DOHH2 (cell line): ENCODE measurements around the gene OGDHL.
"Not testable (repeated sequence)": the region's sequence is repeated elsewhere in the genome, so short reads cannot be mapped to it uniquely, and the experiment has no call there.

Experiments used
- H3F3A ChIP-seq: fragments of 200-600 bp; sonication (generic), shearing (Covaris generic); 2 replicates; pipeline ENCODE4 v1.6.0; 2016; ENCODE audit warnings: antibody characterized with exemption, mild to moderate bottlenecking; ENCODE audit not compliant: control insufficient read depth, insufficient read depth
- H3K27ac ChIP-seq: fragments of 200-600 bp; sonication (generic); 2 replicates; pipeline ENCODE4 v1.5.1; 2014; ENCODE audit warnings: low read depth, mild to moderate bottlenecking, low read length, moderate library complexity
- H3K27me3 ChIP-seq: fragments of 200-600 bp; sonication (generic); 2 replicates; pipeline ENCODE4 v1.6.1; 2014; ENCODE audit warnings: mild to moderate bottlenecking, low read length, mixed read lengths; ENCODE audit not compliant: control insufficient read depth
- H3K36me3 ChIP-seq: fragments of 200-600 bp; sonication (generic); 2 replicates; pipeline ENCODE4 v1.6.1; 2014; ENCODE audit warnings: mild to moderate bottlenecking, low read length, moderate library complexity, mixed read lengths; ENCODE audit not compliant: control insufficient read depth
- H3K4me1 ChIP-seq: fragments of 200-600 bp; sonication (generic); 2 replicates; pipeline ENCODE4 v1.6.1; 2014; ENCODE audit warnings: mild to moderate bottlenecking, low read length, mixed read lengths; ENCODE audit not compliant: control insufficient read depth
- H3K4me2 ChIP-seq: fragments of 200-600 bp; sonication (generic); 2 replicates; pipeline ENCODE4 v1.6.0; 2014; ENCODE audit warnings: mild to moderate bottlenecking, low read length, moderate library complexity
- H3K4me3 ChIP-seq: fragments of 200-600 bp; sonication (generic); 2 replicates; pipeline ENCODE4 v1.5.1; 2014; ENCODE audit warnings: mild to moderate bottlenecking, low read length, mixed read lengths
- H3K79me2 ChIP-seq: fragments of 200-600 bp; sonication (generic); 2 replicates; pipeline ENCODE4 v1.6.1; 2014; ENCODE audit warnings: mild to moderate bottlenecking, low read length, mixed read lengths; ENCODE audit not compliant: control insufficient read depth
- H3K9me2 ChIP-seq: fragments of 200-600 bp; sonication (generic); replicated peaks from 2 replicates; pipeline ENCODE4 v1.6.1; 2014; ENCODE audit warnings: mild to moderate bottlenecking, low read length, mixed read lengths; ENCODE audit not compliant: control insufficient read depth
- H3K9me3 ChIP-seq: fragments of 200-600 bp; sonication (generic); 2 replicates; pipeline ENCODE4 v1.6.1; 2014; ENCODE audit warnings: antibody characterized with exemption, low read length, mixed read lengths; ENCODE audit not compliant: control insufficient read depth, insufficient read depth
- H4K20me1 ChIP-seq: fragments of 200-600 bp; sonication (generic); 2 replicates; pipeline ENCODE4 v1.6.0; 2014; ENCODE audit warnings: low read depth, mild to moderate bottlenecking, antibody characterized with exemption, low read length, moderate library complexity; ENCODE audit not compliant: control insufficient read depth, insufficient read depth
- CTCF ChIP-seq: fragments of 200-600 bp; sonication (generic); IDR thresholded peaks from one replicate; pipeline ENCODE4 v1.5.1; 2014; ENCODE audit warnings: antibody characterized with exemption, mild to moderate bottlenecking, low read depth, low read length; ENCODE audit not compliant: poor library complexity, severe bottlenecking
- EZH2phosphoT487 ChIP-seq: fragments of 200-600 bp; sonication (generic); IDR thresholded peaks from 2 replicates; pipeline ENCODE4 v1.6.1; 2017; ENCODE audit warnings: borderline replicate concordance, mild to moderate bottlenecking, antibody characterized with exemption, low read length, moderate library complexity, mixed read lengths

The OGDHL gene

GRCh38 chr10:49781247-49781646 is 19.1 kb upstream of the OGDHL start:
- Histone ChIP-seq H3K79me2 (no peaks in the 10 kb centered on the region), H3K9me2 (no peaks in the 10 kb centered on the region), H3K4me1 (no peaks in the 10 kb centered on the region)

GRCh38 chr10:49778197-49778596 is 16.1 kb upstream of the OGDHL start:
- no peaks in the 10 kb centered on the region for H3K27me3 ChIP-seq
- TF ChIP-seq EZH2phosphoT487, result no peak
- TF ChIP-seq CTCF, result no peak

More at GRCh38 chr10:49781247-49781646, 19.1 kb upstream of the OGDHL start:
- Histone ChIP-seq H3K4me2 (no peak overlapping the region), H3K9me3 (no peaks in the 10 kb centered on the region), H3F3A (no peaks in the 10 kb centered on the region), H4K20me1 (no peaks in the 10 kb centered on the region), H3K36me3 (no peaks in the 10 kb centered on the region), H3K27ac (no peak overlapping the region), H3K27me3 (peaks cover 3% of the 10 kb centered on the region; the same call in 1 of the 2 replicates), H3K4me3 (no peak overlapping the region)
- TF ChIP-seq EZH2phosphoT487 (no peak), CTCF (no peak)

GRCh38 chr10:49776851-49777250 is 14.7 kb upstream of the OGDHL start:
- TF ChIP-seq CTCF (no peak), EZH2phosphoT487 (no peak)
- no peak overlapping the region for H3K4me2 ChIP-seq

More at GRCh38 chr10:49778197-49778596, 16.1 kb upstream of the OGDHL start:
- no peaks in the 10 kb centered on the region for H3K36me3 ChIP-seq
- H3F3A ChIP-seq, result no peaks in the 10 kb centered on the region
- no peaks in the 10 kb centered on the region for H4K20me1 ChIP-seq
- H3K9me2 ChIP-seq, result no peaks in the 10 kb centered on the region
- H3K79me2 ChIP-seq, result no peaks in the 10 kb centered on the region
- H3K4me1 ChIP-seq, result no peaks in the 10 kb centered on the region
- no peak overlapping the region for H3K27ac ChIP-seq
- H3K4me2 ChIP-seq, result no peak overlapping the region
- no peak overlapping the region for H3K4me3 ChIP-seq
- H3K9me3 ChIP-seq, result no peaks in the 10 kb centered on the region

GRCh38 chr10:49775014-49775413 is 12.9 kb upstream of the OGDHL start:
- H3K4me1 ChIP-seq, result peaks cover 6% of the 10 kb centered on the region
- H3K79me2 ChIP-seq, result no peaks in the 10 kb centered on the region
- H3K9me2 ChIP-seq, result no peaks in the 10 kb centered on the region
- H3F3A ChIP-seq, result no peaks in the 10 kb centered on the region
- no peaks in the 10 kb centered on the region for H3K27me3 ChIP-seq
- H3K27ac ChIP-seq, result no peak overlapping the region
- no peak overlapping the region for H3K4me2 ChIP-seq
- H3K4me3 ChIP-seq, result no peak overlapping the region
- H3K36me3 ChIP-seq, result no peaks in the 10 kb centered on the region
- no peaks in the 10 kb centered on the region for H3K9me3 ChIP-seq
- TF ChIP-seq CTCF (no peak), EZH2phosphoT487 (no peak)
- no peaks in the 10 kb centered on the region for H4K20me1 ChIP-seq

More at GRCh38 chr10:49776851-49777250, 14.7 kb upstream of the OGDHL start:
- no peaks in the 10 kb centered on the region for H3K27me3 ChIP-seq
- no peaks in the 10 kb centered on the region for H4K20me1 ChIP-seq
- H3K36me3 ChIP-seq, result no peaks in the 10 kb centered on the region
- no peaks in the 10 kb centered on the region for H3K9me3 ChIP-seq
- no peaks in the 10 kb centered on the region for H3F3A ChIP-seq
- H3K27ac ChIP-seq, result no peak overlapping the region
- H3K4me3 ChIP-seq, result no peak overlapping the region
- no peaks in the 10 kb centered on the region for H3K9me2 ChIP-seq
- no peaks in the 10 kb centered on the region for H3K79me2 ChIP-seq
- H3K4me1 ChIP-seq, result no peaks in the 10 kb centered on the region

GRCh38 chr10:49772944-49773343 is 10.8 kb upstream of the OGDHL start:
- not testable (repeated sequence) for H3F3A ChIP-seq, H4K20me1 ChIP-seq, H3K27ac ChIP-seq, H3K79me2 ChIP-seq, H3K9me3 ChIP-seq, H3K27me3 ChIP-seq, H3K9me2 ChIP-seq, H3K4me3 ChIP-seq, H3K36me3 ChIP-seq, H3K4me2 ChIP-seq, H3K4me1 ChIP-seq
